Stimulated activated CD4-positive, alpha-beta T cell treated with anti-CD3 and anti-CD28 coated beads, Interleukin-12 subunit alpha, Interleukin-12 subunit beta, amount 100 ng/mL, for 4 hours (primary cell): ENCODE measurements around the gene BICDL2.

Experiments used
- DNase-seq: peaks from one replicate; pipeline ENCODE4 v3.0.0-alpha.2; 2020

Gene BICDL2

DNA sequence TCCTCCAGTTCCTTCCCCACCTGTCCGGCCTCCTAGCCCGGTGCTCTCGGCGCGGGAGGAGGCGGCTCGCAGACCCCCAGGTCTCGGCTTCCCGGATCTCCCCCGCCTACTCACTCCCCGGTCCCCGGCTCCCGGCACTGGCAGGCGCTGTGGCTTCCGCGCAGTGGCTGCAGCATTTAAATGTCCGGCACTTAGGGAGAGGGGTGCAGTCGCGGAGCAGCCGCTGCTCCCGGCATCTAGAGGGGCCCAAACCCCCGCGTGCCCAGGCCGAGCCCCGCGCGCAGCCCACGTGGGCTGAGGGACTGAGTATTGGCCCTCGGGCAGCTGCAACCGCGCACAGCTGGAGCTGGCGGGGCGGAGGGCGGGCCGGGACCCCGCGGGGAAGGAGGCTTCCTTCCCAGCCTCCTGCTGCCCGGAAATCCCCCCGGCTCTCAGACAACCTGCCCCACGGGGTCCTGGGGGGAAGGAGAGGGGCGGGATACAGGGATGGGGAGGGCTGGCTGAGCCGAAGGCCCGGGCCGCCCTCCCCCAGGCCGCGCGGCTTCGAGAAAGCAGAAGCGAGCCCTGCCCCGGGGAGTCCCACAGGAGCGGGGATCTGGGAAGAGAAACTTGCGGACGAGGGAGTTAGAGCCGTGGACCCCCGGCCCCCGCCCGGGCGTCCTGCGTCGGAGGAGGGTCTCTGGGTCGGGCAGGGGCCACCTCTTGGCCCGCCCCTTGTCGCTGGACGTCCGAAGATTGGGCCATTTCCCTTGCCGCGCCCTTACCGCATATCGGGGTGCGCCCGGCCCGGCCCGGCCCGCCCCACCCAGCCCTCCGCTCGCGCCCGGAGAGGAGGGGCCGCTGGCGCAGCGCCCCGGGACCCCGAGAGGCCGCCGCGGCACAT lies 9.3 kb upstream of the BICDL2 start, which contains the start of gene MMP25:
Gene MMP25, plus strand, starts transcription at position 804 of the 883 bp plus-strand sequence. CDS start 357 bp downstream, outside the sequence.
- no peak for DNase-seq

DNA sequence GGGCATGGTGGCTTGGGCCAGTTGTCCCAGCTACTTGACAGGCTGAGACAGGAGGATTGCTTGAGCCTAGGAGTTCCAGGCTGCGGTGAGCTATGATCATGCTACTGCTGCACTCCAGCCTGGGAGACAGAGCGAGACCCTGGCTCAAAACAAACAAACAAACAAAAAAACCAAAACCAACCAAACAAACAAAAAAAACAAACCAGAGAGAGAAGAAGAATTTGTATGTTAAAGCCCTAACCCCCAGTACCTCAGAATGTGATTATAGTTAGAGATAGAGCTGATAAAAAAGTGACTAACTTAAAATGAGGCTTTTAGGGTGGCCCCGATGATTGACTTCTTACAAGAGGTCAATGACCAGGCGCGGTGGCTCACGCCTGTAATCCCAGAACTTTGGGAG lies 8.0 kb upstream of the BICDL2 start:
- no peak for DNase-seq

DNA sequence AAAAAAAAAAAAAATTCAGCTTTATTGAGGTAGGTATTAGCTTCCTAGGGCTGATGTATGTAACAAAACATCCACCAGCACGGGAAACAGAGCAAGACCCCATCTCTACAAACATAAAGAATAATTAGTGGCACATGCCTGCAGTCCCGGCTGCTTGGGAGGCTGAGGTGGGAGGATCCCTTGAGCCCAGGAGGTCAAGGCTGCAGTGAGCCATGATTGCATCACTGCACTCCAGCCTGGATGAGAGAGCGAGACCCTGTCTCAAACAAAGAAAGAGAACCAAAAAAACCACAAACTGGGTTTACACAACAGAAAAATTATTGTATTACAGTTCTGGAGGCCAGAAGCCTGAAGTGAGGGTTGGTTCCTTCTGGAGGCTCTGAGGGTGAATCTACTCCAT lies 5.6 kb upstream of the BICDL2 start:
- DNase-seq: no peak

DNA sequence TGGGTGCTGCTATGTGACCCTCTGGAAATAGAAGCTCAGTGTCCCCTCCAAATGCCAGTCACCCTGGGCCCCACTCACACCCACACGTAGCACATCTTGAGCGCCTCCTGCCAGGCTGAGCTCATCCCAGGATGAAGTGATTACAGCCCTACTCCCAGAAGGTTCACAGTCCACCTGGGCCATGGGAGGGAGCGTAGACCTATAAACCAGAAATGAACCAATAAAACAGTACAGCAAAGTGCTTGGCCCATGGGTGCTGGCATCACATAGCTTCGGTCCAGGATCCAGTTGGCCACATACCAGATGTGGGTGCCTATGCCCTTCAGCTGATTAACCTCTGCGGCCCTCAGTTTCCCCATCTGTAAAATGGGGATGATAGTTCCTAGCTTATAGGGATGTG lies 2.2 kb upstream of the BICDL2 start:
- DNase-seq: no peak

DNA sequence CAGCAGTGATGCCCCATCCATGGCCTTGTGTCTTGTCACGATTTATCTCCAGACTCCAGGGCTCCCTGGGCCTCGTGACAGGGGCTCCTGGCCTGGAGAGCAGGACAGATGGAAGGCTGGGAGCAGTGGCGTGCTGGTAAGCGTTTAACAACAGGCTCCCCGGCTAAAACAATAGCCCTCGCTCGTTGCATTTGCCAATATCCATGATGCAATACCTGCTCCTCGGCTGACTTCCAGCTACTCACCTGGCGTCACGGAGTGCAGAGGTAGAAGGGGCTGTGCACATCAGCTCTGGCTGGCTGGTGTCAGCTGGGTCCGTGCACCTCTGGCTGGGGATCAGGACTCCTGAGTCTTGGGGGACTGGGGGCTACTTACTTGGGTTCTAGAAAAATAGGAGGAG lies 1.5 kb upstream of the BICDL2 start:
- no peak for DNase-seq

DNA sequence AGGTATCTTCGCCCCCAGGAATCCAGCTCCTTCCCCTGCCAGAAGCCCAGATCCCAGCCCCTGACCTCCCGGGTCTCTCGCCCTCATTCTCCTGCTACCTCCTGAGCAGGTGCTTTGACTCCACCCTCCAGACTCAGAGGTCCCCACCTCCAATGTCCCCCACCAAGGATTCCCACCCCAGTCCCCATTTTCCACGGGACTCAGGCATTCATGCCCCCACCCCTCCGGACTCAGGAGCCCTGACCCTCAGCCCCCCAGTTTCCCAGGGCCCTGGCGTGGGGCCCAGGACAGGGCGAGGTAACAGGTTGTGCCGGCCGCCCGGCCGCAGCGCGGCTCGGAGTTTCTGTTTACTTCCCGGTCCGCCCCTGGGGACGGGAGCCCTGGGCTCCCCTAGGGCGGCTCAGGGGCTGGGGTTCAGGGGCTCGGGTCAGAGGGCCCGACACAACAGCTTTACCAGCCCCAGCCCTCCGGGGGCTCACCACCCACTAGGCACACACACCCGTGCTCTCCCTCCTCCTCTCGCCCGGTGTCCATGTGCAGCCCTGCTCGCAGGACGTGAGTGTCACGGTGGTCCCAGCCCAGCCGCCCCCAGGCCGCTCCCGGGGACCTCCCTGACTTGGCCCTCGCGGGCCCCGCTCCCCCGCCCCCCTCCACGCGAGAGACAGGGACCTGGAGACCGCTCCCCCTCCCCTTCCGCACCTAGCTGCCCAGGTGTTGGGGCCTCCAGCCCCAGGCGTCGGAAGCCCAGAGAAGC lies 595 bp downstream of the BICDL2 start:
- no peak for DNase-seq

DNA sequence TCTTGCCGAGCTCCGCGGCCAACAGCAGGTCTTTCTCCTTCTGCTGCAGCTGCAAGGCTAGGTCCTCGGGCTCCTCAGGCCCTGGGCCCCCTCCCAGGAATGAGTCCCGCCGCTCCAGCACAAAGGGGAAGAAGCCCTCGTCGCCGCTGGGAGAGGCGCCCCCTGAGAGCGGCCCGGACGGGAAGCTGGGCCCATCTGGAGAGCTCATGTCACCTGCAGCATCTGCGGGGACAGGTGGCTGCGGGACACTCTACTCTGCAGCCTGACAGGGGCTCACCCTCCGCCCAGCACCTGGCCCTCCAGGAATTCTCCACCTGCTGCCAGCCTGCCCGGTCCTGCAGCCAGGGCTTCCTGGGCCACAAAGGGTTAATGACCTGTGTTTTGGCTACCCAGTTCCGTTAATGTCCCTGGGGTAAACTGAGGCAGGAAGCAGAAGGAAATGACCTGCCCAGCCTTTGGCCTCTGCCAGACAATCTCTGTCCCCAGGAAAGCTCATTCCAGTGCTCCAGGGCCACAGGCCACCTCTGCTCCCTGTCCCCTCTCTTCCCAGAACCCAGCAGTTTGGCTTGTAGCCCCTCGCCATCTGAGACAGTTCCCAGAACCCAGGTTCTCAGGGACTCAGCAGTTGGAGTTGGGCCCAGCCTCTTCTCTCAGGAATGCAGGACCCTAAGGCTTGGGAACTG lies 1.3 kb downstream of the BICDL2 start:
- no peak for DNase-seq

- no peak for DNase-seq
These were observed 4.1 kb downstream of the BICDL2 start for GRCh38 chr16:3032624-3033023.

- DNase-seq: no peak
These were observed 6.2 kb downstream of the BICDL2 start for GRCh38 chr16:3030222-3031212.

DNA sequence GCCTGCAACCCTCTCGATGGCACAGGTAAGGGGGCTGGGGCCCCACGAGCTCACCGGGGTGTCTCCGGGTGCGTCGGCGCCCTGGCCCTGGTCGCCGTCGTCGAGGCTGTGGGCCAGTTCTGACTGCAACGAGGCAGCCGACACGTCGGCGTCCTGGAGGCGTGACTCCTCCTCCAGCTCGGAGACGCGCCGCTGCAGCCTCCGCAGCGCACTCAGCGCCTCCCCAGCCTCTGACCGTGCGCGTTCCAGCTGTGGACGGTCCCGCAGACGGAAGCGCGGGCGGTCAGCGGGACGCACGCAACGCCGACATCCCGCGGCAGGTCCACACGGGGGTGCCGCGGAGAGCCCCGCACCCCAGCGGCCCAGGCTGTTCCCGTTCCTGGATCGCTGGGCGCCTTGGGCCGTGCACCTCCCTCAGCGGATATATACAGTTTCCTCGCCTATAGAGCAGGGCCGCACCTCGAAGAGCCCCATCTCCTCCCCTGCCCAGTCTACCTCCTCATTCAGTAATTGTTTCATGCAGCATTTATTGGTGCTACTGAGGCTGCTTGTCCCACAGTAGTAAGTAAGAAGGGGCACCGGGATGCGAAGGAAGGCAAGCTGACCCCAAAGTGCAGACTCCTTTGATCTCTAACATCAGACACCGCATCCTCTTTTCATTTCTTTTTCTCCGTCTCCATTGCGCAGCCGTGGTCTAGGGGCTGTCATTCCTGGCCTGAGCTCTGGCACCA lies 7.1 kb downstream of the BICDL2 start:
- DNase-seq: no peak

DNA sequence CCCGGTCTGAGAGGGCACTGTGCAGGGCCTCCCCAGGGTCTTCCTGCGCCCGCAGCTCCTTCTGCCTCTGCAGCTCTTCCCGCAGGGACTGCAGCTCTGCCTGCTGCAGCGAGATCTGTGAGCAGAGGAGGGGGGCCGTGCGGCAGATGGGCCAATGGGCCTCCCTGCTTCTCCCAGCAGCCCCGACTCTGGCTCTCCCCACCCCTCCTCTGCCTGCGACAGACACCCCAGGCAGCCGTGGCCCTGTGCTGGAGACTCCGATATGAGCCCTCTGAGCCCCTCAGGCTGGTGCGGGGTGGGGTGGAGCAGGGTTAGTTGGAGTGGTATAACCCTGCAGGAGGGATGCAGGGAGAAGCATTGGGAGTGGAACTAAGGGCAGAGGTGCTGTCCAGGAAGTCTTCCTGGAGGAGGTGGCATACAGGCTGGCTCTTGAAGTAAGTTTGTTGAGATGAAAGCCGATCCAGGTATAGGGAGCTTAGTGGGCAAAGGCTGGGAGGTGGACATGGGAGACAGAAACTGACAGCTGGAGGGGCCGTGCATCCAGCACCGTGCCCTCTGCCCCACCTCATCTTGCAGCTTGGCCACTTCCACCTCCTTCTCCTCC lies 7.9 kb downstream of the BICDL2 start:
- DNase-seq: no peak

- peak; percentile 94 for DNase-seq
These were observed 8.6 kb downstream of the BICDL2 start for GRCh38 chr16:3027983-3028715.

- DNase-seq: no peak
These were observed 9.3 kb downstream of the BICDL2 start for GRCh38 chr16:3027489-3027795.

GRCh38 chr16:3026609-3027488 lies 9.9 kb downstream of the BICDL2 start:
- DNase-seq: no peak

DNA sequence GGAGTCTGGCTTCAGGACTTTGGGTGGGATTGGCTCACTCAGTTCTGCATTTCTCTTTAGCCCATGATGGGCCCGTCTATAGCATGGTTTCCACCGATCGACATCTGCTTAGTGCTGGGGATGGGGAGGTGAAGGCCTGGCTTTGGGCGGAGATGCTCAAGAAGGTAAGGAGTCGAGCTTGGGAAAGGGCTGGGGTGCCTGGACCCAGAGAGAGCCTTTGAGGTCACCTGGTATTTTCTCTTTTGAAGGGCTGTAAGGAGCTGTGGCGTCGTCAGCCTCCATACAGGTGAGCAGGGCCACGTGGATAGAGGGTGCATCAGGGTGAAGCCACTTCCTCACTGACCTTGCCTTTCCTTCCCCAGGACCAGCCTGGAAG lies 10.8 kb downstream of the BICDL2 start:
- DNase-seq: no peak

- no peak for DNase-seq
These were observed 11.4 kb downstream of the BICDL2 start for GRCh38 chr16:3025032-3026002.

GRCh38 chr16:3023669-3024478 lies 12.9 kb downstream of the BICDL2 start, which contains the start of the genes HCFC1R1 and THOC6:
Gene HCFC1R1, minus strand, starts transcription at chr16:3023942. Its CDS starts 1 bp downstream, at chr16:3023941.
Gene THOC6, plus strand, starts transcription at chr16:3024035. Its CDS starts 292 bp downstream, at chr16:3024327.
- peak; percentile 94 for DNase-seq
